Activated CD4-positive, CD25-positive, alpha-beta regulatory T cell treated with anti-CD3 and anti-CD28 coated beads, Interleukin-2, amount 50 U/mL, for 72 hours (primary cell): ENCODE results near the gene FAM163B.

Source experiments
- DNase-seq: peaks from one replicate; pipeline ENCODE4 v3.0.0; 2021

FAM163B gene

GRCh38 chr9:133609311-133610098 lies at the start of gene FAM163B:
Gene FAM163B (minus strand): TSS chr9:133609389. CDS start chr9:133580223, 29,166 bp downstream.
- peak; percentile 42 for DNase-seq

DNA sequence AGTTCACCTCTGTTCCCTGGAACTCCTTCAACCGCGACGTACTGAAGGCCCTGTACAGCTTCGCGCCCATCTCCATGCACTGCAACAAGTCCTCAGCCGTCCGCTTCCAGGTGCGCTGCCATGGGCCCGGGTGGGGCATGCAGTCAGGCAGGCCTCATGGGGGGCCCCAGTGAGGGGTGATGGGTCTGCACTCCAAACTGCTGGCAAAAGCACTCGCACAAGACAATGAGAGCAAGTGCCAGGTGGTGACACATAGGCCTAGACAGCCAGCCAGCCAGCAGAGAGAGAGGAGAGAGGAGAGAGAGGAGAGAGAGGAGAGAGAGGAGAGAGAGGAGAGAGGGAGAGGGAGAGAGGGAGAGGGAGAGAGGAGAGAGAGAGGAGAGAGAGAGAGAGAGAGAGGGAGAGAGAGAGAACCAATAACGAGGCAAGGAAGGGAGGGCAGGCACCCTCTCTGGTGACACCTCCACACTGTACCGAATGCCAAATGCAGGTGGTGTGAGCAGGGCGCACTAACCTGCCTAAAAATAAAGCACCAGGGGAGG lies 48.0 kb upstream of the FAM163B start:
- no peak for DNase-seq

DNA sequence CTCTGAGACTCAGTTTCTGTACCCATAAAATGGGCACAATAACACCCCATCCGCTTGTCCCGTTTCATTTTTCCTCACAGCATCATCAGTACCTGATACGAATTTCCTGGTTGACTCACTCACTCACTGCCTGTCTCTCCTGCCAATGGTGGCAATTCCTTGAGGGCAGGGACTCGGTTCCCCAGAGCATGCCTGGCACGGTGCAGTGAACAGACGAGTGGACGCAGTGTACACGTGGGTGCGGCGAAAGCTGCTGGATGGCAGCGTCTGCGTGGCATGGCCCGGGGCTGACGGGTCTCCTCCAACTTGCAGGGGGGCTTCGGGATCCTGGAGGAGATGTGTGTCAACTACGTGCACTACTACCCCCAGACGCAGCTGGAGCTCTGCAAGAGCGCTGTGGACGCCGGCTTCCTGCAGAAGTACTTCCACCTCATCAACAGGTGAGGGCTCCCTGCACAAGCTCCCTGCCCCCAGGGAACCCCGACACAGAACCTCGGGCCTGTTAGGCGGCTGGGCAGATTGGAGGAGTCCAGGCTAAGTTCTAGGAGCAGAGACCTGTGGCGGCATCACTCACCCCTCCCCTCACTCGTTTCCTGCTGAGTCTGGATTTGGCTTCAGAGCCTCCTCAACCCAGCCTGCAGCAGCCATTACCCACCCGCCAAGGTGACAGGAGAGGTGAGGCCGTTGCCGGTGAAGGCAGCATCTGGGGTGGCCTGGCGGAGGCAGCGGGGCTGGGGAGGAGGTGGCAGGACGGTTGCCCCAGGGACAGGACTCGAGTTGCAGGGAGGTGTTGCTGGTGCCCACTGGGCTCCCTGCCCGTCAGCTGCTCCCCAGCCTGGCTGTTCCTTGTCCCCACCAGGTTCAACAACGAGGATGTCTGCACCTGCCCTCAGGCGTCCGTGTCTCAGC lies 47.3 kb upstream of the FAM163B start:
- no peak for DNase-seq

DNA sequence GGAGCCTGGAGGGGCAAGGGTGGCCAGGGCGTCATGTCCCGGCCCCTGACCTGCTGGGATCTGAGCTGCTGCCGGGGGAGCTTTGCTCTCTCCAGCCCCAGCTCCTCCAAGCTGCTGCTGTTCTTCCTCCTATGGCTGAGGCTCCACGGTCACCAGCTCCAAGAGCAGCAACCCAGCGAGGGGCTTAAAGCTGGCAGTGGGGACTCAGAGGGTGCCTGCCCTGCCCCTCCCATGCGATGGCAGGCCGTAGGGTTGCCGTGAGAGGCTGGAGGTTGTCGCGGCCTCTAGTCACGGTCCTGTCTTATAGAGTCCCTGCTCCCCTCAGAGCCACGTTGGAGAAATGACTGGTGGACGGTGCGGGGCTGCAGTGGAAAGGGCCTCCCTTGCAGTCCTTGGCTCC lies 46.5 kb upstream of the FAM163B start:
- DNase-seq: no peak

- DNase-seq: no peak
These were observed 45.8 kb upstream of the FAM163B start for GRCh38 chr9:133654736-133655657.

DNA sequence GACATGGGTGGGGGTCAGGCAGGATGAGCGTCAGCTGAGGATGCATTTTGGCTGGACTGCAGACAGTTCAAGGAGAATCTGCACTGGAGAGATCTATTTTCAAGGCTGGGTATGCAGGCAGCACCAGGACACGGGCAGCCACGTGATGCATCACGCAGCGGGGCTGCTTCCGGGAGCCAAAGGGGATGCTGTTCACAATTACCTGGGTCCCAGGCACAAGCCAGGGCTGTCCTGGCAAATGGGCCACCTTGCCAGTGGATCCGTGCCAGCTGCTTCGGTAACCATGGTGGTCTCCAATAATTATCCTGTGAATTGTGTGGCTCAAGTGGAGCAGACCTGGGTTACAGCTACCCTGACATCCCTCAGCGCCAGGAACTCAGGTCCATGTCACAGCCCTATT lies 44.4 kb upstream of the FAM163B start:
- no peak for DNase-seq

GRCh38 chr9:133650026-133650425 lies 40.8 kb upstream of the FAM163B start:
- DNase-seq: no peak

DNA sequence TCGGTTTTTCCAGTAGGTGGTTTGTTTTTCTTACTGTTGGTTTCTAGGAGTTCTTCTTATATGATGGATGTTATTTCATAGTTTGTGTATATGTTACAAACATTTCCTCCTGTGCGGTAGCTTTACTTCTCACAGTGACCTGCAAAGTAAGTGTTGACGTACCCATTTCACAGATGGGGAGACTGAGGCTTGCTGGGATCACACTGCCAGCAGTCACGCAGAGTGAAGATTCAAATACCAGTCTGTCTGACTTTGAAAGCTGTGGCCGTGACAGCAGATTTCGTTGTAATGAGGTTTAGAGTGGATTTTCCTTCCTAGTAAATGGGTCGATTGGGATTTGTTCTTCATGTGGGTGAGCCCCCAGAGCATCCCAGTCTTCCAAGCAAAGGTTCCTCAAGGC lies 40.0 kb upstream of the FAM163B start:
- no peak for DNase-seq

DNA sequence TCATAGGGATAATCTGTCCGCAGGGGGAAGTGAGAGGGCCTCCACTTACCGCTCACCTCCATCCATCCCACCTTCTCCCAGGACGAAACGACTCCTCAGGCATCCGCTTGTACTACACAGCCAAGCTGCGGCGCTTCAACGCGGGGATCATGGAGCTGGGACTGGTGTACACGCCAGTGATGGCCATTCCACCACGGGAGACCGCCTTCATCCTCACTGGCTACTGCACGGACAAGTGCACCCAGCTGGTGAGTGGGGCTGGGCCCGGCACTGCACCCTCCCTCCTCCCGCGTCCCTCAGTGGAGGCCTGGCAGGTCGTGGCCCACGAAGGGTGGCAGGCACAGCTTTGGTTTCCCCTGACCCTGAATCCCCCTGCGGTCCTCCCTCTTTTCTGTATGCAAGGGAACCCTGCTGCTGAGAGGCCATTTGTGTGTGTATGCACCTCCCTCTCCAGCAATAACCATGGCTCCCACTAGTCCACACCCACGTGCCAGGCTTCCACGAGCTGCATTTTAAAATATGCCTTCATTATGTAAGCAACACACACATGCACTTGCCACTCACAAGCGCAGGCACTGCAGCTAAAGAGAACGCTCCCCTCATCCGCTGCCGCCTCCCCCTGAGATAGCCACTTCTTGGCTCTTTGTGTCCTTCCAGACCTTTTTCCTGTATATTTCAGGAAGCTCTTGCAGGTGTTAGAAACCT lies 38.7 kb upstream of the FAM163B start:
- DNase-seq: no peak

- DNase-seq: no peak
These were observed 38.0 kb upstream of the FAM163B start for GRCh38 chr9:133647148-133647547.

- DNase-seq: no peak
These were observed 36.0 kb upstream of the FAM163B start for GRCh38 chr9:133645021-133645765.

DNA sequence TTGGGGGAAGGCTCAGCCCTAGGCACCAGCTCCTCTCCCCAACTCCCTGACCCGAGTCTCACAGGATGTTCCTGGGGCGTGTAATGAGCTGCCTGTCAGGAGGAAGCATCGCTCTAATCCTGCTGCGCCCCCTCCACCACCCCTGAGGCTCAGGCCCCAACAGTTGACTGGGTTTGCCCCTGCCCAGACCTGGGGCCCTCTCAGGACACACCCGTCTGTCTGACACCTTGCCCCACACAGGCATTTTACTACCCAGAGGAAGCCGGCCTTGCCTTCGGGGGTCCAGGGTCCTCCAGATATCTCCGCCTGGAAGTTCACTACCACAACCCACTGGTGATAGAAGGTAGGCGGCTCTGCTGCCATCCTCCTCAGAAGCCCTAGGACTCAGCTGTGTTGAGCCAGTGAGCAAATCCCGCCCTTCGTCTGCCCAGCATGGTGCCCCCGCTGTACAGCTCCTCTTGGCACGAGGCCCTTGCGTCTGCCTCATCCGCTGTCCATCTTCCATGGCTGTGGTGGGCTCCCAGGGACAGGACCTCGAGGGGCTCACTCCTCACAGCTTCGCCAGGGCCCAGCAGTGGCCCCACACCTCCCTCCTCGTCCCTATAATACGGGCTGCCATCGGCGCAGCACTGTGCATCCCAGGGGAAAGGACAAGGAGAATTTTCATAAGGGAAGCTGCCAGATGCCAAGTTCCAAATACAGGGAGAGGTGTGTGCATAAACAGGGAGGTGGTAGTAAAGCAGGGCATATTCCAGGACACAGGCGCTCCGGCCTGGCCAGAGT lies 35.0 kb upstream of the FAM163B start:
- DNase-seq: no peak

- DNase-seq: no peak
These were observed 34.2 kb upstream of the FAM163B start for GRCh38 chr9:133643362-133643755.

DNA sequence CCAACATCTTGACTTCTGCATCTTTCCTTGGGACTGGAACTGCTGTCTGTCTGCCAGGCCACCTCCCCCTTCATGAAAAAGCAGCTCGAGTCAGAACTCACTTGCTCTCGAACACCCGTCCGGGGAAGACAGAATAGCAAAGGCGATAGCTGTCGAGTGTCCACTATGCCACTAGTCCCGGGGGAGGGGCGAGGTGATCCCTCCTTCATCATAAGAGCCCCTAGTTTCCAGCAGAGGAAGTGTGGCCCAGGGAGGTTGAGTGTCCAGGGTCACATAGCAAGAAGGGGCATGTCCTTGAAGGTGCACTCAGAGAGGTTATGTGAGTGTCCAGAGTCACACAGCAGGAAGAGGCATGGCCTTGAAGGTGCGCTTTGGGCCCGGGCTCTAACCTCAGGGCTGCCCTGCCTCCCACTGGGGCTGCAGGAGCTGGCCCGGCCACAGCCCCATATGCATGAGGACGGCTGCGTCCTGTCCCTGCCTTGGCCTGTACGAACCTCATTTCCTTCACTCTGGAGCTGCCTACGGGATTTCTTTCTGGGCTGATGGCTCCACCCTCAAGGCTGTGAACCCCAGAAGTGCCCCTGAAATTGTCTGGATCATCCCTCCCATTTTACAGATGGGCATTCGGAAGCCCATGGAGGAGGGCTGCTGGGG lies 33.6 kb upstream of the FAM163B start:
- no peak for DNase-seq

GRCh38 chr9:133641861-133642595 lies 32.8 kb upstream of the FAM163B start:
- DNase-seq: no peak

DNA sequence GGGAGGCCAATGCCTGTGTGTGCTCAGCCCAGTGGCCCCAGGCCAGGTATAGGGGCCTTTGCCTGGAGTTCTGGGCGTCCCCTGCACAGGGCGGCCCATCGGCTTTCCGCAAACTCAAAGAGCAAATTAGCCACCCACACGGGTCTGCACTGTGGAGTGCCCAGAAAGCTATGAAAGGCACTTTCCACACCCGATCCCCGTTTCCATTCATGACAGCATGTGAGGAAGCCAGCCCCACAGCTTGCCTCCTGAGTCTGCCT lies 32.1 kb upstream of the FAM163B start:
- DNase-seq: no peak

GRCh38 chr9:133640580-133641395 lies 31.6 kb upstream of the FAM163B start:
- DNase-seq: no peak

GRCh38 chr9:133640160-133640559 lies 31.0 kb upstream of the FAM163B start:
- DNase-seq: no peak
